NCI-H526 treated with DMSO at 0.1 percent for 48 hours (cell line): ENCODE results near the gene DOHH.

Source experiments
- DNase-seq: peaks from one replicate; lab custom pipeline; 2025; lab: John Stamatoyannopoulos, UW

The DOHH gene

DNA sequence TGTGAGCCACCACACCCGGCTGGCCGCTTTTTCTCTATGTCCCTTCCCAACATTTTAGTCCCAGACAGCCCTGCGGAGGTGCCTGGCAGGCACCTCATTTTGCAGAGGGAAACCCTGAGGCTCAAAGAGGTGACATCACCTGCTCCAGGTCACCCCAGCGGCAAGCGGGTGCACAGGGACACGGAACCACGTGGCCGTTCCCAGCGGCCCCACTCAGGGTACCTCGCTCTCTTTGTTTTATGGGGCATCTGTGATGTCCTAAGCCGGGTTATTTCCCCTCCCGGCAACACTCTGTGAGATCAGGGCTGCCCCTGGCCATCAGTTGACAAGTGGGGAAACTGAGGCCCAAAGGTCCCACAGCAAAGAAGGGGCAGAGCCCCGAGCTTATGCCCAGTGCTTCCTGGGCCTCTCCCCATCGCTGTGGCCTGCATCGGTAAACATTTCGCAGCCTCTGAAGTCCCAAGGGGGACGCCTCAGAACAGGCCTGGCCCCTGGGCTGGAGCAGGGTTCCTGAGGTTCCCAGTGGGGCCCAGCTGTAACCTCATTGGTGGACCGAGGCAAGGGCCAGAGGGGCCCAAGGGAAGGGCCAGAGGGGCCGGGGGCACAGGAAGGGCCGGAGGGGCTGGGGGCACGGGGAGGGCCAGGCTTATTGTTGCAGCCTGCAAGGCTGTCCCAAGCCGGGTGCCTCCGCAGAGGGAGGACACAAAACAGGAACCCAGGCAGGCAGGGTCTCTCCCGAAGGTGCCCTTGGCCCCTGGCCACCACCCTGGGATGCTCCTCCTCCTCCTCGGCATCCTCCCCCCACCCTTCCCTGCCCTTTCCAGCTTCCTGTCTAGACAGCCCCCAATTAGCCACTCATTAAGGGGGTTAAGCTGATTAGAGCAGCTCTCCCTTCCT is 59.1 kb downstream of the DOHH start:
- no peak for DNase-seq
